Measurements from ENCODE around the gene ZNF358. TPM values are rescaled to one million over a fixed set of nuclear protein-coding genes. Genes with fewer than 3 reads are reported as not detected.

The ZNF358 gene
- total and polyA plus RNA-seq, 7 donors, result 38.1 to 110 (median 88.9) TPM

- H3K27me3 ChIP-seq (ENCODE audit: insufficient read depth in 3 of 3, low read length in 2 of 3), result no peaks in the 10 kb centered on the region
- H3K9me3 ChIP-seq, result no peaks in the 10 kb centered on the region
- no peak for TF ChIP-seq CTCF (IDR thresholded peaks at IDR 0.05)
- no peak overlapping the region for H3K4me3 ChIP-seq
- ATAC-seq (no peak), DNase-seq (no peak)
- H3K36me3 ChIP-seq (ENCODE audit: insufficient read depth in 1 of 2, low read depth in 1 of 2), result peaks cover 0 to 2% of the 10 kb centered on the region in 2 donors
- no peaks in the 10 kb centered on the region for H3K4me1 ChIP-seq
- intact Hi-C loops (cut with DNase I), result no loop called here
- WGBS, 3 donors, result 55 to 59% (median 58%) methylated on average over 11 of the region's 11 CpGs
- no peak overlapping the region for H3K27ac ChIP-seq
These were observed 35.5 kb upstream of the ZNF358 start for GRCh38 chr19:7480222-7480969.

- no peak for DNase-seq
- Histone ChIP-seq H3K27me3 (ENCODE audit: insufficient read depth in 3 of 3, low read length in 2 of 3) (no peaks in the 10 kb centered on the region), H3K36me3 (ENCODE audit: insufficient read depth in 1 of 2, low read depth in 1 of 2) (peaks cover 0 to 2% of the 10 kb centered on the region in 2 donors), H3K4me3 (no peak overlapping the region), H3K4me1 (no peaks in the 10 kb centered on the region), H3K9me3 (no peaks in the 10 kb centered on the region), H3K27ac (no peak overlapping the region)
- no peak for TF ChIP-seq CTCF (IDR thresholded peaks at IDR 0.05)
- WGBS, 3 donors, result 82 to 87% (median 85%) methylated on average over 7 of the region's 7 CpGs
- ATAC-seq, result no peak
- intact Hi-C loops (cut with DNase I), result no loop called here
These were observed 35.0 kb upstream of the ZNF358 start for GRCh38 chr19:7480970-7481255.

GRCh38 chr19:7482584-7483439, 33.1 kb upstream of the ZNF358 start:
- ATAC-seq, result peak in 1 of 4 donors; percentile 24
- no peaks in the 10 kb centered on the region for H3K9me3 ChIP-seq
- DNase-seq, result peak in 1 of 2 donors; percentile 49
- peaks cover 0 to 2% of the 10 kb centered on the region in 2 donors for H3K36me3 ChIP-seq (ENCODE audit: insufficient read depth in 1 of 2, low read depth in 1 of 2)
- H3K27ac ChIP-seq, result no peak overlapping the region
- 33 to 37% (median 35%) methylated on average over 32 to 37 of the region's 37 CpGs for WGBS, 3 donors
- no peak overlapping the region for H3K4me3 ChIP-seq
- H3K27me3 ChIP-seq (ENCODE audit: insufficient read depth in 3 of 3, low read length in 2 of 3), result no peaks in the 10 kb centered on the region
- TF ChIP-seq CTCF (IDR thresholded peaks at IDR 0.05), result no peak
- intact Hi-C loops (cut with DNase I), result no loop called here
- no peaks in the 10 kb centered on the region for H3K4me1 ChIP-seq

GRCh38 chr19:7483720-7484201, 32.1 kb upstream of the ZNF358 start:
- DNase-seq, result no peak
- H3K4me3 ChIP-seq, result no peak overlapping the region
- intact Hi-C loops (cut with DNase I), result no loop called here
- H3K36me3 ChIP-seq (ENCODE audit: insufficient read depth in 1 of 2, low read depth in 1 of 2), result peaks cover 0 to 2% of the 10 kb centered on the region in 2 donors
- no peaks in the 10 kb centered on the region for H3K27me3 ChIP-seq (ENCODE audit: insufficient read depth in 3 of 3, low read length in 2 of 3)
- no peak for ATAC-seq
- H3K4me1 ChIP-seq, result no peaks in the 10 kb centered on the region
- WGBS, 3 donors, result 78 to 85% (median 85%) methylated on average over 17 of the region's 17 CpGs
- H3K9me3 ChIP-seq, result no peaks in the 10 kb centered on the region
- no peak for TF ChIP-seq CTCF (IDR thresholded peaks at IDR 0.05)
- H3K27ac ChIP-seq, result no peak overlapping the region

Measured in psoas muscle (tissue), 8 donors.